NCI-H748 (cell line): ENCODE data around the gene KLK10.

Source experiments
- DNase-seq: peaks from one replicate; lab custom pipeline; 2025; ENCODE audit not compliant: unreplicated experiment; lab: John Stamatoyannopoulos, UW

Gene KLK10

DNA sequence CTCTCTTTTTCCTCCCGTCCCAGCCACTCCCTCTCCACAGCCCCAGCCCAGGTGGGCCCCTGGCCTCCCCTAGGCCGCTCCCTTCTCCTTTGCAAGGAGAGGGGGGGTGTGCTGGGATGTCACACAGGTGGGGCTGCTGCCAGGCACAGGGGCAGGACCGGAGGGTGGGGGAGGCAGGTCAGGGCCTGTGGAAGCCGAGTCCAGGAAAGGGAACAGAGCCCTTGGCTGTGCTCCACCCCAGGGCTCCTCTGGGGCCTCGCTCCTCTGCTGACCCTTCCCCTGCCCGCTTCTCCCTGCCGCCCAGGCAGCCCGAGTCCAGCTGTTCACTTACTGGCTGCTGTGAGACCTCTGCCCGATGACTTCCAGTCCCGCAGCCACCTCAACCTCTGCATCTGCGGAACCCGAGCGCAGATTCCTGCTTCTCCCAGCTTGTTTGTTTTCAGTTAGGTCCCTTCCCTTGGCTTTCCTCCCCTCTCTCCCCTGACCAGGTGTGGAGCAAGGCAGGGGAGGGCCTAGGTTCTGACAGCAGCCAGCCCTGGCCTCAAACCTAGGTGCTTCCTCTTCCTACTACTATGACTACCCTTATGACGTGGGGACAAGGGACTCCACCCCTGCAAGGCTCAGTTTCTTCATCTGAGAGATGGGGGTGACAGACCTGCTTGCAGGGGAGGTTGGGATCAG is 7.8 kb upstream of the KLK10 start:
- no peak for DNase-seq

GRCh38 chr19:51026554-51026831 is 7.0 kb upstream of the KLK10 start, which contains the start of gene KLK11:
KLK11 (minus strand) TSS chr19:51026616; CDS start chr19:51025631, 985 bp downstream.
- DNase-seq, result peak; percentile 64

GRCh38 chr19:51025809-51026553 is 6.5 kb upstream of the KLK10 start:
- DNase-seq, result no peak

- DNase-seq, result no peak
These were observed 5.9 kb upstream of the KLK10 start for GRCh38 chr19:51025401-51025800.

- peak; percentile 80 for DNase-seq
These were observed 5.4 kb upstream of the KLK10 start for GRCh38 chr19:51024924-51025323.

GRCh38 chr19:51023946-51024345 is 4.4 kb upstream of the KLK10 start:
- no peak for DNase-seq

GRCh38 chr19:51022526-51022925 is 3.0 kb upstream of the KLK10 start:
- DNase-seq, result no peak

DNA sequence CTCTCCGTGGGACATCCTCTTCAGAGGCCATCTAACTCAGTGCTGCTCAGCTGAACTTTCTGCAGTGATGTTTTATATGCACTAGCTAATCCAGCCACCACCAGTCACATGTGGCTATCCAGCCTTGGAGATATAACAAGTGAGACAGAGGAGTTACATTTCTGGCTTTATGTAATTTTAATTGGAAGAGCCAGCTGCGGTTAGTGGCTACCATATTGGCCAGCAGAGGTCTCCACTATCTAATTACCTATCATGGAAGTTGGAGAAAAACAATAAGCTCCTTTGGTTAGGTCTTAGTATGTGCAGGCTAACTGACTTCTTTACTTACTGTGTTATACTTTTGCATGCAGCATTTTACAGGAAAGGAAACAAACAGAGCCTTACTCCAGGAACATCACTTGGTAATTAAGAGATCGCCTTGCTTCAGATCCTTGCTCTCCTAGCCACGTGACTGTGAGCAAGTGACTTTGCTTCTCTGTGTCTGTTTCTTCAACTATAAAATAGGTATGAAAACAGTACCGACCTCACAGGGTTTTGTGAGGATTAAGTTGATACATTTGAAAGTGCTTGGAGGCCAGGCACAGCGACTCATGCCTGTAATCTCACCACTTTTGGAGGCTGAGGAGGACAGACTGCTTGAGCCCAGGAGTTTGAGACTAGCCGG is 1.6 kb upstream of the KLK10 start:
- peak; percentile 83 for DNase-seq

DNA sequence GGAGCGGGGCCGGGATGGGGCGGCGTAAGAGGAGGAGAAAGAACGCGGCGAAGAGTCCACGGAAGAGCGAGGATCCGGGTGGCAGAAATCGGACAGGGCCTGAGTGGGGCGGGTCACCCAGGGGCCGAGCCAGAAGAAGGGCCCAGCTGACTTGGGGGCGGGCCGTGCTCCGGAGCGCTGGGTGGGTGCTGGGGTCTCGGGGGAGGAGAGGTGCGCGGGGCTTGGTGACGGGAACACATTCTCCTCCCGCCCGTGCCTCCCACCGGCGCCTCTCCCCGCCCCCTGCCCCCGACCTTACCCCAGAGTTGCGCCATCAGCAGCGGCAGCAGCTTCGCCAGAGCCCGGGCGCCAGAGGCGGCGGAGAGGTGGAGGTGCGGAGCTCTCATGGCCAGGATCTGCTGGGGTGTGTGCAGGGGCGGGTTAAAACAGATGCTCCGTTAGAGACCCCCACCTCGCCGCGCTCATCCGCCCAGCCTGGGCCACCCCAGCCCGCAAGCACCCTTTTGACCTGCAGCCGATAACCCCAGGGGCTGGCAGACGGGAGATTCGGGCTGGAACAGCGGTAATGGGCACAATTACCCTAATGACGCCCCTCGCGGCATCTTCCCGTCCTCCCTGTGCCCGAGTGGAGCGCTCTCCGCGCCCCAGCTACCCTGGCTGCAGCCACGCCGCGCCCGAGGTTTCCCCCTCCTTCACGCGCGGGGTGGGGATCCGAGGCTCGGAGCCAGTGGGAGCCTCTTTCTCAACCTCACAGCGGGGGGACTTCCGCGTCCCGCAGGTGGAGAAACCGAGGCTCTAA is 565 bp downstream of the KLK10 start:
- DNase-seq, result peak; percentile 57

DNA sequence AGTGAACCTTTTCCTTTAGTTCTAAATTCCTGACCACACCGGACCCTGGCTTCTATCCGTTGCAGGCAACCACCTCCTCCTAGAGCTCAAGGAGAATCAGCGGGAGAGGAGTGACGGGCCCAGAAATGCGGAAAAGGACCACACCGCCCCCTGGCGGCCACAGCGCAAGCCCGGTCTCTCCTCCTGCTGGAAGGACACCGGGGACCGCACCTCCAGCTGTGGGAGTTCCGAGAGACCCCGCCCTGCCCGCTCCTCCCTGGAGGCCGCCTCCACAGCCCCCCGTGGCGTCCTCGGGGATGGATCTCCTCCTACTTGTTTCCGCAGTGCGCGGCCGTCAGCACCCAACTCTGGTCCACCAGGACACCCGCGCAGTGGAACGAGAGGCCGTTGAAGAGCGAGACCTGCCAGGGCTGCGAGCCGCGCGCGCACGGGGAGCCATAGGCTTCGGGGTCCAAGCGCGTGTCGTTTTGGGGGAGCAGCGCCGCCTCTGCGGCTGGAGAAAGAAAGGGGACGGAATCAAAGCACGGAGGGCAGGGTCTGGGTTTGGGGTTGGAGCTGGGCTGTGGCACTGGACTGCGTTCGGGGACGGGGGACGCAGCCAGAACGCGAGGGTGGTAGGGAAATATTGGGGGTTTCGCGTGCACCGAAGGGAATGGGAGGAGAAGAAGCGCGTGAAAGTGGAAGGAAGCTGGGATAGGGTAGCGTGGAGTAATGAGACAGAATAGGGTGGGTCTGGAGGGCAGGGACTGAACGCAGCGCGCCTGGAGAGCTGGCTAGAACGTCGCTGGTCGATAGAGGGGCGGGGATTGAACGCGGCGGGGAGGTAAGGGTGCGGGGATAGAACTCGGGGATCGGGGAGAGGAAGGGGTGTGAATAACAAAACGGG is 2.5 kb downstream of the KLK10 start:
- DNase-seq, result peak; percentile 70

DNA sequence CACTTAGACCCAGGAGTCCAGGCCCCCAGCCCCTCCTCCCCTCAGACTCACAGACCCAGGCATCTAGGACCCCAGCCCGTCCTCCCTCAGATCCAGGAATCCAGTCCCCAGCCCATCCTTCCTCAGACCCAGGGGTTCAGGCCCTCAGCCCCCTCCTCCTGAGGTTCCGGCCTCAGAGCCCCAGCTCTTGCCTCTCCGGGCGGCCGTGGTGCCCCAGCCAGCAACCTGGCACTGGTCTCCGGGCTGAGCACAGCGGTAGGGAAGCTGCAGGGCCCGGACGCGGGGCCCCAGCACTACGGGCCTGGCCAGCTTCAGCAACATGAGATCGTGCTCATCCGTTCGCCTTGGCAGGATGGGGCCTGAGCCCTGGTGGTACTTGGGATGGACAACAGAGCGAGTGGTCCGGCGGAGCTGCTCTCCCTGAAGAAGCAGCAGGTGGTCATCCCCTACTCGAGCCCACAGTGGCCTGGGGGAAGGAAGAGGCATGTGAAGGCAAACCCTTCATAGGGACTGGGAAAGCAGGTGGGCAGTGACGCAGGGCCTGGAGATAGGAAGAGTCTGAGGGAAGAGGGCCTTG is 3.7 kb downstream of the KLK10 start:
- no peak for DNase-seq

- no peak for DNase-seq
These were observed 5.3 kb downstream of the KLK10 start for GRCh38 chr19:51014242-51014641.

- no peak for DNase-seq
These were observed 6.8 kb downstream of the KLK10 start for GRCh38 chr19:51012661-51013190.

DNA sequence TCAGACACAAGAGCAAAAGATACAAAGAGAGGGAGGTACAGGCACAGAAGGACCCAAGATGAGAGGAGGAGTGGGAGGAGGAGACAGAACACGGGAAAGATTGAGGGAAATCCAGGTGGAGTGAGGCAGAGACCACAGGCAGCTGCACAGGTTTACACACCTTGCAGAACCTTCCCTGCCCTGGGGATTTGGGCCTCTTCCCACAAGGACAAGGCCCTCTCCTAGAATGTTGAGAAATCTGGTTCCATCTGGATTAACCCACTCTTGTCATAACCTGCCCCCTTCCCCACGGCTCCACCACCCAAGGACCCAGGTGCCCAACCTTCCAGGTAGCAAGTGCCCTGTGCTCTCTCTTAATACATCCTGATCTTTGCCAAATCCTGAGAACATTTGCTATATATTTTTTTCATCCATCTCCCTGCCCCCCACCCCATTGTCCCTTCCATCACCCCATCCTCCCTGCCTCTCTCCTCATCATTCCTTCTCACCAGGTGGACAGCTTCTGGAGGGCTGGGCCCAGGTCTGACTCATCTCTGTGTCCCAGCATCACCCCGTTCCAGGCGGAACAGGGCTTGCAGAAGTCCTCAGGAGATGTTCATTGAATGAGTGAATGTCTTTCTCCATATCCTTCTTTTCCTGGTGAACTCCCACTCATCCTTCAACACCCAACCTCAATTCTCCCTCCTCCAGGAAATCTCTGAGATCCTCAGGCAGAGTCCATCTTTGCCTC is 9.3 kb downstream of the KLK10 start:
- DNase-seq, result no peak

- DNase-seq, result no peak
These were observed 10.2 kb downstream of the KLK10 start for GRCh38 chr19:51009061-51009891.

GRCh38 chr19:51007488-51007887 is 12.0 kb downstream of the KLK10 start:
- no peak for DNase-seq

DNA sequence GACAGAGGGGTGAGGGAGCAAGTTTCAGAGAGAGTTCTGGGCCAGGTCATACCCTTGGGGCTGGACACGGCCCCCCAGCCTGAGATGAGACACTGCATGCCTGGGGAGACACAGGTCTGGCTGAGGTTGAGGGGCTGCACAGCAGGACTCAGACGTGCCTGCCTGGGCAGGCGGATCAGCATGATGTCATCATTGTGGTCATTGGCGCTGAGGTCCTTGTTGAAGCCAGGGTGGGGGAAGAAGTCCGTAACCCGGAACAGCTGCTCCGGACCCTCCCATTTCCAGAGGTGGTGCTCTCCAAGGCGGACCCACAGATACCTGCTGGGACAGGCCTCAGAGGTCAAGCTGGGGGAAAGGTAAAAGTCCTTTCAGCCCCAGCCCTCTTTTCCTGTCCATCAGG is 13.1 kb downstream of the KLK10 start:
- DNase-seq, result no peak

DNA sequence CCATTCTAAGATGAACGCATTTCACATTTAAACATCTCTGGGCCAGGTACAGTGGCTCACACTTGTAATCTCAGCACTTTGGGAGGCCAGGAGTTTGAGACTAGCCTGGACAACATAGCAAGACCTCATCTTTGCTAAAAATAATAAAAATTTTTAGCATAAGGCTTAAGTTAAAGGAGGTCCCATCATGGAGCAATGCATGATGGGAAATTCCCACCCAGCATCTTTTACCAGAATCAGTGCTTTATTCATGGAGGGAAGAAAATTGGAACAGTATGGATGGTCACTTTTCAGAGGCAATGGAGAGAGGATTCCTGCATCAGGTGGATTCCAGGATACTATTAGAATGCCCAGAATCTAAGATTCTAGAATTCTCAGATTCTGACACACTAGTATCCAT is 14.3 kb downstream of the KLK10 start:
- no peak for DNase-seq
